Parathyroid adenoma (tissue), 2 donors: Measurements from ENCODE around the gene HNRNPLL.

Experiments used
- H2AFZ ChIP-seq: fragments of 300-600 bp; sonication (generic); one replicate; pipeline ENCODE4 v1.7.0; 2017; ENCODE audit warnings: antibody characterized with exemption, mild to moderate bottlenecking
- H3K27ac ChIP-seq: fragments of 300-600 bp; sonication (generic); one replicate; pipeline ENCODE4 v1.7.0; 2017
- H3K27me3 ChIP-seq: fragments of 300-600 bp; sonication (generic); one replicate; pipeline ENCODE4 v1.7.0; 2017; ENCODE audit warnings: low read length; ENCODE audit not compliant: control insufficient read depth, insufficient read depth
- H3K36me3 ChIP-seq: fragments of 300-600 bp; sonication (generic); one replicate; pipeline ENCODE4 v1.7.0; 2017; ENCODE audit warnings: low read length; ENCODE audit not compliant: control insufficient read depth, insufficient read depth
- H3K4me1 ChIP-seq: fragments of 300-600 bp; sonication (generic); one replicate; pipeline ENCODE4 v1.7.0; 2017; ENCODE audit warnings: control low read depth
- H3K4me2 ChIP-seq: fragments of 300-600 bp; sonication (generic); one replicate; pipeline ENCODE4 v1.7.0; 2017; ENCODE audit warnings: low read length
- H3K4me3 ChIP-seq: fragments of 300-600 bp; sonication (generic); one replicate; pipeline ENCODE4 v1.7.0; 2017; ENCODE audit warnings: low read depth, low read length
- H3K79me2 ChIP-seq: fragments of 300-600 bp; sonication (generic); one replicate; pipeline ENCODE4 v1.7.0; 2017; ENCODE audit warnings: control low read depth
- H3K9ac ChIP-seq: fragments of 300-600 bp; sonication (generic); one replicate; pipeline ENCODE4 v1.7.0; 2017; ENCODE audit warnings: mild to moderate bottlenecking
- H3K9me3 ChIP-seq: fragments of 300-600 bp; sonication (generic); one replicate; pipeline ENCODE4 v1.7.0; 2017; ENCODE audit warnings: low read length; ENCODE audit not compliant: control insufficient read depth
- CTCF ChIP-seq: fragments of 300-600 bp; sonication (generic); IDR thresholded peaks from one replicate; pipeline ENCODE4 v1.7.0; 2017; ENCODE audit warnings: antibody characterized with exemption, mild to moderate bottlenecking
- donor health status: primary hyperparathyroidism.

The HNRNPLL gene

DNA sequence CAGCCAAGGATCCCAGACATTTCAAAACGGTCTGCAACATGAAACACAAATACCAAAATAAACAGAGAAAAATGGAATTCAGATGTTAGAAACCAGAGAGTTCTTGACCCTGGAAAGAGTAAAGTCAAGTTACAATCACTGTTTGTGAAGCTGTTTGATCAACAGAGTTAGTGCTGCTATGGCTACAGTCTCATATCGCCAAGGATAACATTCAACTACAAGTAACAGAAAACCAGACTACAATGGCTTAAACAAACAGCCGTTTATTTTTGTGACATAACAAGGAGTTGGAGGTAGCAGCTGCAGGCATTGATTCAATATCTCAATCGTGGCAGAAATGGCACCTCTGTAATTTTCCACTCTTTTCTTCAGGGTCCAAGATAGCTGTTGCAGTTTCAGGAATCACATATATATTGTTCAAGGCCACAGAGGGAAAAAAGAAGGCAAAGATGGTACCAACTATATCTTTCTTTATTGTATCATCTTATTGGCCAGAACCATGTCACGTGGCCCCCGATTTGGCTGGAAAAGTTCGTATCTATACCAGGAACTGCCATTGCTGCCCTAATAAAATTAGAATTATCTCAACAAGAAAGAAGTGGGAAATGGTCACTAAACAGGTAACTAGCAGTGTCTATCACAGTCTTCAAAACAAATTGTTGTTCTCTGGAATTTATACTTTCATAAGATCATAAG is 17.7 kb upstream of the HNRNPLL start:
- Histone ChIP-seq H2AFZ (peak overlapping the region; percentile 4), H3K27me3 (no peaks in the 10 kb centered on the region), H3K4me2 (no peak overlapping the region), H3K36me3 (no peaks in the 10 kb centered on the region), H3K4me1 (no peaks in the 10 kb centered on the region), H3K9ac (no peak overlapping the region), H3K27ac (no peak overlapping the region), H3K79me2 (no peaks in the 10 kb centered on the region), H3K9me3 (no peaks in the 10 kb centered on the region), H3K4me3 (no peak overlapping the region)
- no peak for TF ChIP-seq CTCF

DNA sequence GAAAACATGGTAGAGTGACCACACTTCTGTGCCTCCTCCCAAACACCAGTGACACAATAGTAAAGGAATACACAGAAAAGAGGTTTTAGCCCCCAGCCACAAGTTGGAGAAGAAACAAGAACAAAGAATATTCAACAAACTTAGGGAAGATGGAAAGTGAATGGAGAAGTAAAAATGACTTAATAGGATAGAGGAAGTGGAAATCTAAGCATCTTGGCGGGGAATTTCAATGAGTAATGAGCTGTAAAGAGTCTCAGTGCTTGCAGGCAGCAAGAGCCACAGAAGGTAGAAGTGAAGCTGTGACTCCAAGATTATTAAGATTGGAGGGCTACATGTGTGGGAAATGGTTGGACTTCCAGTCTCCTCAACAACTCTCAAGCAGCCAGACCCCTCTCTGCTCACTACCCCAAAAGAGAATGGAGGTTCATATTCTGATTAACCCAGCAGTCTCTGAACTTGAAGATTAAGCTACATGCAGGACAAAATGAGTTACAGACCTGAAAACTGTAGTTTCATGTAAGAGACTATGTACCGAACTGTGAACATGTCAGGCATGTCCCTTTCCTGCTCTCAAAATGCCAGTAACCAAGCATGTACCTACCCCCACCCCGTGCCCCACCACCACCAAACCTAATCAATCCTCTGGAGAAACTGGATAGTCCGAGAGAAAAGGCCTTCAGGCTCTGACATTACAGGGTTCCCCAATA is 16.9 kb upstream of the HNRNPLL start:
- H3K9me3 ChIP-seq = no peaks in the 10 kb centered on the region
- H3K79me2 ChIP-seq = no peaks in the 10 kb centered on the region
- H3K4me2 ChIP-seq = no peak overlapping the region
- no peak overlapping the region for H3K9ac ChIP-seq
- TF ChIP-seq CTCF = no peak
- H2AFZ ChIP-seq = no peak overlapping the region
- no peak overlapping the region for H3K4me3 ChIP-seq
- H3K27me3 ChIP-seq = no peaks in the 10 kb centered on the region
- H3K36me3 ChIP-seq = no peaks in the 10 kb centered on the region
- H3K27ac ChIP-seq = no peak overlapping the region
- no peaks in the 10 kb centered on the region for H3K4me1 ChIP-seq

DNA sequence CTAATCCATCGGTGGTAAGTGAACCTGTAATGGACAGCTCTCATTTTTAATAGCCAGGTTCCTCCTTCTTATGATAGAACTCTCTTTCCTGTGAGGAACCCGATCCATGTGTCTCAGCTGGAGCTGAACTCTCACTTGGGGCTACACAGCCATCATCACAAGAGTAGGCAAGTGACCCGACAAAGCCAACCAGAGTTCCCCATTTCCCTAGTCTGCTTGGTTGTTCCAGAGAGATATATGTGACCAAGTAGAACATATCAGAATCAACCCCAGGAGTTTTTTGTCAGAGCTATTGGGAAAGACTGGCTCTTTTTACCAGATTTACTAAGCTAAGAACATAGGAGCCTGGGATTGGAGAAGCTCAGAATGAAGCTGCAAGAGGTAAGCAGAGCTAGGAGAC is 14.6 kb upstream of the HNRNPLL start:
- H3K9me3 ChIP-seq = no peaks in the 10 kb centered on the region
- H3K27ac ChIP-seq = no peak overlapping the region
- no peaks in the 10 kb centered on the region for H3K4me1 ChIP-seq
- H2AFZ ChIP-seq = no peak overlapping the region
- H3K9ac ChIP-seq = no peak overlapping the region
- no peak for TF ChIP-seq CTCF
- no peaks in the 10 kb centered on the region for H3K79me2 ChIP-seq
- H3K4me2 ChIP-seq = no peak overlapping the region
- no peaks in the 10 kb centered on the region for H3K36me3 ChIP-seq
- H3K4me3 ChIP-seq = no peak overlapping the region
- H3K27me3 ChIP-seq = no peaks in the 10 kb centered on the region

- TF ChIP-seq CTCF = no peak
- H3K4me1 ChIP-seq = no peaks in the 10 kb centered on the region
- H3K4me3 ChIP-seq = no peak overlapping the region
- no peaks in the 10 kb centered on the region for H3K27me3 ChIP-seq
- no peaks in the 10 kb centered on the region for H3K36me3 ChIP-seq
- H3K79me2 ChIP-seq = no peaks in the 10 kb centered on the region
- no peak overlapping the region for H3K4me2 ChIP-seq
- no peaks in the 10 kb centered on the region for H3K9me3 ChIP-seq
- H3K9ac ChIP-seq = no peak overlapping the region
- no peak overlapping the region for H3K27ac ChIP-seq
- H2AFZ ChIP-seq = no peak overlapping the region
These were observed 12.5 kb upstream of the HNRNPLL start for GRCh38 chr2:38615237-38615636.

GRCh38 chr2:38613849-38614213 is 11.1 kb upstream of the HNRNPLL start:
- TF ChIP-seq CTCF = no peak
- Histone ChIP-seq H3K9ac (no peak overlapping the region), H3K79me2 (no peaks in the 10 kb centered on the region), H3K27ac (no peak overlapping the region), H2AFZ (no peak overlapping the region), H3K9me3 (no peaks in the 10 kb centered on the region), H3K36me3 (no peaks in the 10 kb centered on the region), H3K27me3 (no peaks in the 10 kb centered on the region), H3K4me3 (no peak overlapping the region), H3K4me2 (no peak overlapping the region), H3K4me1 (no peaks in the 10 kb centered on the region)
